Heart right ventricle (tissue), 16 donors: ENCODE measurements around the gene RAB8A. TPM values are rescaled to one million over a fixed set of nuclear protein-coding genes. Genes with fewer than 3 reads are reported as not detected.

Source experiments
- ATAC-seq, 8 donors: fragments of 200-7000 bp; cut with Tn5 transposase; one replicate each; pipeline ENCODE4 v1.9.1; 2020; ENCODE audit warnings: mild to moderate bottlenecking in 8 of 8, moderate library complexity in 8 of 8, moderate number of reproducible peaks in 1 of 8
- DNase-seq, 2 donors: peaks; one replicate each; pipeline ENCODE4 v3.0.0-alpha.2; 2020
- H3K27ac ChIP-seq, 10 donors: fragments of 200-600 bp; sonication (generic) in 2 of 10; one replicate each; pipeline versions ENCODE4 v1.5.0 to v1.8.0; 2020 to 2022; ENCODE audit warnings: mild to moderate bottlenecking in 3 of 10
- H3K27me3 ChIP-seq, 7 donors: fragments of 200-600 bp; one replicate each; pipeline ENCODE4 v1.8.0; 2021 to 2022; ENCODE audit warnings: mild to moderate bottlenecking in 2 of 7
- H3K36me3 ChIP-seq, 9 donors: fragments of 200-600 bp; sonication (generic) in 1 of 9; one replicate each; pipeline versions ENCODE4 v1.5.0 to v1.8.0; 2020 to 2022; ENCODE audit warnings: mild to moderate bottlenecking in 2 of 9
- H3K4me1 ChIP-seq, 9 donors: fragments of 200-600 bp; sonication (generic) in 1 of 9; one replicate each; pipeline versions ENCODE4 v1.5.0 to v1.8.0; 2020 to 2022; ENCODE audit warnings: mild to moderate bottlenecking in 4 of 9
- H3K4me3 ChIP-seq, 10 donors: fragments of 200-600 bp; sonication (generic) in 2 of 10; one replicate each; pipeline versions ENCODE4 v1.5.0 to v1.8.0; 2020 to 2022; ENCODE audit warnings: mild to moderate bottlenecking in 7 of 10, moderate library complexity in 2 of 10
- H3K9me3 ChIP-seq, 11 donors: fragments of 200-600 bp in 10 of 11; sonication (generic) in 2 of 11; one replicate each; pipeline versions ENCODE4 v1.5.0 to v1.8.0; 2013 to 2022; ENCODE audit warnings: mild to moderate bottlenecking in 2 of 11, control low read depth in 1 of 11, moderate library complexity in 1 of 11
- WGBS, 2 donors: extraction: QIAGEN DNeasy Blood & Tissue Kit; methylation state at CpG; one replicate each; pipeline ENCODE4 v1.1.7; 2013; ENCODE audit warnings: inconsistent platforms in 1 of 2; 5-methylcytosine and 5-hydroxymethylcytosine counted together
- intact Hi-C, 10 donors: fragments of 100-400 bp; cut with DNase I; formaldehyde crosslinking; loops; one replicate each; pipeline versions ENCODE4 v1.11.1 to v1.14.2; 2022
- polyA plus RNA-seq, 2 donors: library from polyadenylated mRNA; stranded (reverse); fragments of 200-250 nt; gene quantifications; one replicate each; pipeline ENCODE4 v1.2.3, GENCODE V29; 2013
- total RNA-seq, 10 donors: library from RNA; stranded (reverse); fragmentation: NEBNext Ultra II Directional in 3 of 10; extraction: Animal tissue kit (Norgen Biotek cat#: 25700) in 3 of 10; gene quantifications; one replicate each; pipeline versions ENCODE4 v1.2.1 to v1.2.4, GENCODE V29; 2021 to 2023
- TF ChIP-seq, protein P1 (sequence below), 9 donors: fragments of 200-600 bp; sonication (generic) in 2 of 9; IDR thresholded peaks; one replicate each; pipeline versions ENCODE4 v1.5.0 to v1.8.0; 2021 to 2022; ENCODE audit warnings: antibody characterized with exemption in 9 of 9, mild to moderate bottlenecking in 5 of 9, moderate library complexity in 1 of 9
- donor health status: Arrhythmogenic right ventricular cardiomyopathy.
- donor health status: ischemic (EF 13 %, LVEDD 7.1; RV severe dilation, severe dysfunction).
- donor health status: healthy with polysubstance abuse.
- donor health status: DM: no; HTN: yes; CAD: no.
- donor health status: DM: no; HTN: no; CAD: no.
- donor health status: ischemic (EF 25% LVEDD 6.9; RV normal size, moderate dysfunction).
- donor health status: ischemic (EF 25% LVEDD 5.7; RV mildly dilated, moderate dysfunction).
- donor health status: healthy.
- donor health status: DM: yes; HTN: yes; CAD: no.
- donor health status: Ischemic cardiomyopathy.
- donor health status: ischemic (EF 35%, LVEDD 5.7; RV mildly dilated, moderate dysfunction).
- donor health status: nonischemic (EF 11% LVEDD 7.7; RV severe dilation, severe dysfunction).
- donor health status: DM: yes; HTN: yes; CAD: no.
- donor health status: PGD.
- donor health status: ischemic (EF 29% LVEDD 5.4; RV normal size, mild dysfunction).
- donor health status: nonischemic (EF 23%, LVEDD 6.1; RV moderate dilation, normal function).

Gene RAB8A
- total and polyA plus RNA-seq, 12 donors, result 12.1 to 47.4 (median 19.5) TPM

DNA sequence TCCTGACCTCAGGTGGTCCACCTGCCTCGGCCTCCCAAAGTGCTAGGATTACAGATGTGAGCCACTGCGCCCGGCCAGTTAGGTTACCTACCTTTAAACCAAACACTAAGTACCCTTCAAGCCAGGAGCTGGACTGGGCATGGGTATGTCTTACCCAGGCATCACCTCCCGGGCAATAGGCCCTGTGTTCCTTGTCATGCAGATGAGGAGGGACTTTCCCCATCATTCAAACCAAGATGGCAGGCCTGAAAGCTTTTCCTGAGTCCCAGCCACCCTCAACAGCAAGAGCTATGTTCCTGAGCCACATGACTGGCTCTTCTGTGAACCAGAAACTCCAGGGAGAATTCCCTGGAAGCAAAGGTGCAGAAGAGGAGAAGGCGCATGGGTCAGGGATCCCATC lies 9.5 kb downstream of the RAB8A start:
- H3K27me3 ChIP-seq, result no peaks in the 10 kb centered on the region
- intact Hi-C loops, result no loop called here
- no peak for ATAC-seq
- H3K9me3 ChIP-seq, result no peaks in the 10 kb centered on the region
- H3K36me3 ChIP-seq, result peaks cover 5 to 96% (median 60%) of the 10 kb centered on the region in 9 donors
- TF ChIP-seq, protein P1, sequence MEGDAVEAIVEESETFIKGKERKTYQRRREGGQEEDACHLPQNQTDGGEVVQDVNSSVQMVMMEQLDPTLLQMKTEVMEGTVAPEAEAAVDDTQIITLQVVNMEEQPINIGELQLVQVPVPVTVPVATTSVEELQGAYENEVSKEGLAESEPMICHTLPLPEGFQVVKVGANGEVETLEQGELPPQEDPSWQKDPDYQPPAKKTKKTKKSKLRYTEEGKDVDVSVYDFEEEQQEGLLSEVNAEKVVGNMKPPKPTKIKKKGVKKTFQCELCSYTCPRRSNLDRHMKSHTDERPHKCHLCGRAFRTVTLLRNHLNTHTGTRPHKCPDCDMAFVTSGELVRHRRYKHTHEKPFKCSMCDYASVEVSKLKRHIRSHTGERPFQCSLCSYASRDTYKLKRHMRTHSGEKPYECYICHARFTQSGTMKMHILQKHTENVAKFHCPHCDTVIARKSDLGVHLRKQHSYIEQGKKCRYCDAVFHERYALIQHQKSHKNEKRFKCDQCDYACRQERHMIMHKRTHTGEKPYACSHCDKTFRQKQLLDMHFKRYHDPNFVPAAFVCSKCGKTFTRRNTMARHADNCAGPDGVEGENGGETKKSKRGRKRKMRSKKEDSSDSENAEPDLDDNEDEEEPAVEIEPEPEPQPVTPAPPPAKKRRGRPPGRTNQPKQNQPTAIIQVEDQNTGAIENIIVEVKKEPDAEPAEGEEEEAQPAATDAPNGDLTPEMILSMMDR (IDR thresholded peaks at IDR 0.05), result no peak
- DNase-seq, result no peak
- H3K27ac ChIP-seq, result no peak overlapping the region
- WGBS, 2 donors, result 96 to 98% methylated on average over 5 of the region's 5 CpGs
- H3K4me3 ChIP-seq, result no peak overlapping the region
- H3K4me1 ChIP-seq, result peaks cover 0 to 42% (median 0%) of the 10 kb centered on the region in 9 donors

DNA sequence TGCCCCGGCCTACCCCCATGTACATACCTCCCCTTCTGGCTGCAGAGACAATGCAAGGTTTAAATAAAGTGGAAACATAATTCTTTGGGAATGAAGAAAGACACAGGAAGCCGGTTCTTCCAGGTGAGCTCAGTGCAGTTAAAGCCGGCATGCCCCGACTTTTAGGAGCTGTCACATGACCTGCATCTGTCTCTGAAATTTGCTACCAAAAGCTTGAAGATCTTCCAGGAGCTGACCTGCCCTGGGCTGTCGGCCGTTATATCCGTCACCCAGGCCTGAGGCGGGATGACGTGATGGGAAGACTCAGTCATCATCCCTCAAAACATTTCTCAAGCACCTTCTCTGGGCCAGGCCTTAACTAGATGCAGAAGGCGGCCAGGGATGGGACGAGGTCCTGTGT lies 10.3 kb downstream of the RAB8A start:
- TF ChIP-seq, protein P1 (IDR thresholded peaks at IDR 0.05), result no peak
- WGBS, 2 donors, result 93 to 95% methylated on average over 11 of the region's 11 CpGs
- H3K27me3 ChIP-seq, result no peaks in the 10 kb centered on the region
- peaks cover 0 to 34% (median 0%) of the 10 kb centered on the region in 9 donors for H3K4me1 ChIP-seq
- DNase-seq (no peak), ATAC-seq (no peak)
- peaks cover 5 to 97% (median 65%) of the 10 kb centered on the region in 9 donors for H3K36me3 ChIP-seq
- intact Hi-C loops, result no loop called here
- H3K4me3 ChIP-seq, result no peak overlapping the region
- no peaks in the 10 kb centered on the region for H3K9me3 ChIP-seq
- H3K27ac ChIP-seq, result no peak overlapping the region

GRCh38 chr19:16124953-16125352 lies 13.3 kb downstream of the RAB8A start:
- ATAC-seq (no peak), DNase-seq (no peak)
- Histone ChIP-seq H3K4me1 (peaks cover 0 to 4% (median 0%) of the 10 kb centered on the region in 9 donors), H3K4me3 (no peak overlapping the region), H3K27ac (no peak overlapping the region), H3K36me3 (peaks cover 5 to 100% (median 67%) of the 10 kb centered on the region in 9 donors), H3K27me3 (no peaks in the 10 kb centered on the region), H3K9me3 (no peaks in the 10 kb centered on the region)
- 87 to 93% methylated on average over 14 of the region's 14 CpGs for WGBS, 2 donors
- intact Hi-C loops, result no loop called here
- TF ChIP-seq, protein P1 (IDR thresholded peaks at IDR 0.05), result no peak

- Histone ChIP-seq H3K9me3 (no peaks in the 10 kb centered on the region), H3K27me3 (no peaks in the 10 kb centered on the region), H3K4me1 (no peaks in the 10 kb centered on the region), H3K36me3 (peaks cover 5 to 100% (median 64%) of the 10 kb centered on the region in 9 donors), H3K27ac (no peak overlapping the region), H3K4me3 (no peak overlapping the region)
- DNase-seq (no peak), ATAC-seq (no peak)
- TF ChIP-seq, protein P1 (IDR thresholded peaks at IDR 0.05), result no peak
- intact Hi-C loops, result no loop called here
- WGBS, 2 donors, result 79 to 81% methylated on average over 10 of the region's 10 CpGs
These were observed 14.2 kb downstream of the RAB8A start for GRCh38 chr19:16125737-16126495.
